GM18520 (cell line): ENCODE data around the gene MEA1.

Source experiments
- ATAC-seq: cut with Tn5 transposase; IDR thresholded peaks from one replicate; pipeline ENCODE4 v1.9.1; 2021; ENCODE audit not compliant: unreplicated experiment

Gene MEA1

DNA sequence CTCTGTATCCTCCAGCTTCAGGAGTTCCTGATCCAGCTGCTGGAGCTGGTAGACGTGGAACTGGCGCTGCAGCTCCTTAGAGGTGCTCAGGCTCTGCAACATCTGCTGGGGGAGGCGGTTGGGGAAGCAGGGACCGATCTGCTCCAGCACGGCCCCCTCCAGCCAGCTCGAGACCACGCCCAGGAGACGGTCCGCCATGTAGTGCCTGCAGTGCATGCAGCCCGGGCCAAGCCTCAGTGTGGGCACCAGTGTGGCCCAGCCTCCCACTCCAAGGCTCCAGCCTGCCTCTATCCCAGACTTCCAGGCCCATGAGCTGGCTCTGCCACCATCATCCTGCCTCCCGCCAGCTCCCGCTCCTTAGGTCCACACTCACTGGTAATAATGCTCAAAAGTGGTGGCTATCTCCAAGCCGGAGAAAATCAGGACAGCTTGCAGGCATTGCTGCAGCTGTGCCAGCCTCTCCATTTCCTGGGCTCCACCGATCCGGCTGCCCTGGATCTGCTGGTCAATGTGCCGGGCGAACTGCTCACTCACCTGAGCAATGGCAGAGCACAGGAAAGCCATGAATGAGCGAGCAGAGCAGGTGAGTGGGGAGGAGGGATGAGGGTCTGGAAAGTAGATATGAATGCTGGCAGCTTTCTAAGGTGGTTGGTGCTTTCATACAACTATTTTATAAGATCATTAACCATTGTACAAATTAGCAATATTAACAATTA is 27.0 kb upstream of the MEA1 start:
- ATAC-seq = no peak

DNA sequence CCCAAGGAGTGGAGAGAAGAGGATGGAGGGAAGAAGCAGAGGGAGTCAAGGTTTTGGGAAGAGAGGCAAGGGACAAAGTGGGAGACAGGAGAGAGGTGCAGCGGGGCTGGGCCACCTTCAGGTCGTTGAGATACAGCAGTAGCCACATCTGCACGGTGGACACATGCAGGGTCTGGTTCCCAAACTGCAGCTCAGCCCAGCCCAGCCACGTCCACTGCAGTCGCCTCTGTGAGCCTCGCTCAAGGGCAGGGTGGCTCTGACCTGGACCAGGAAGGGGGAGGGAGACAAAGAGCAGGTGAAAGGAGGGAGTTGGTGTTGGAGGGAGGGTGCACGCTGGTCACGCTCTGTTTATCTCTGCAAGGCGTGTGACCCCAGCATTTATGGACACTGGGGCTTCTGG is 25.0 kb upstream of the MEA1 start:
- no peak for ATAC-seq

DNA sequence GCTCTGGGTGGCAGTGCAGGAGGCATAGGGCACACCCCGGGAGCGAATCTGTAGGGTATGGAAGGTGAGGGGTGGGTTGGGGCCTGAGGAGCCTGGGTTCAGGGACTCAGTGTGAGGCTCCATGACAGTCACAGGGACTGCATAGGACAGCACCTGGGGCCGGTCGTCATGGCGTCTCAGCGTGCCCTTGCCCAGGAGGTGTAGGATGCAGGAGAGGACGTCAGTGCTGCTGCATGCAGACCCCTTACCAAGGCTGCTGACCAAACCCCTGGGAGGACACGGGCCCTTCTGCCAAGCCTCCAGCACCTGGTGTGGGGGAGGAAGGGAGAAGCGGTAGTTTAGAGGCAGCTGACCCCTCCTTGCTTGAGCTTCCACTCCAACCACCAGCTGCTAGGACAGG is 24.0 kb upstream of the MEA1 start:
- no peak for ATAC-seq

DNA sequence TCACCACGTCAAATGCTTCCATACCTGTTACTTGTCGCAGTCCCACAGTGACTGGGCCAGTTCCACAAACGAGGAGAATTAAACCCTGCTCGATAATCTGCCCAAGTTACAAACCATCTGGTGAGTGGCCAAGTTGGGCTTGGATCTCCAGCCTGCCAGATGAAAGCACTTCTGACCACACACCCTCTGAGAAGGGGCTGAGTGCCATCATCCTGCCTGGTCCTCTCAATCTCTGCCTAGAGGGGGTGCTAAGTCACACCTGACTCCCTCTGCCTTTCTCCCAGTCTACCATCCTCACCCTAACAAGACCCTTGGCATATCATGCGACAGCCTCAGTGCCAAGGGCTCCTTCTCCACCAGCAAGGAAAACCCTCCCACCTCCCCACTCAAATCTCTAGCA is 23.5 kb upstream of the MEA1 start:
- ATAC-seq = no peak

DNA sequence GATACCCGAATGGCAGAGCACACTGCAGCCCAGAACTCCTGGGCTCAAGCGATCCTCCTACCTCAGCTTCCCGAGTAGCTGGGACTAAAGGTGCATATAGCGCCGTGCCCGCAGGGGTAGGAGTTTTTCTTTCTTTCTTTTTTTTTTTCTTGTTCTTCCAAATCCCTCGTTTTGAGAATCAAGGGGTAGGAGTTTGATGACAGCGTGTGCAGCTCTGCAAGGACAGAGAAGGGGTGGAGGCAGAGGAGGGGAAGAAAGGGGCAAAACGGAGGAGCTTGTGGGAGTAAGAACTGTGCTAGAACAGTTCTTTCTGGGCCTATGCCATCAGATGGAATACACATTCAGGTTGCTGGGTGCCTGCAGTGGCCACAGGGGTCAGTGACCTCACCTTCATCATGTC is 23.0 kb upstream of the MEA1 start:
- no peak for ATAC-seq

DNA sequence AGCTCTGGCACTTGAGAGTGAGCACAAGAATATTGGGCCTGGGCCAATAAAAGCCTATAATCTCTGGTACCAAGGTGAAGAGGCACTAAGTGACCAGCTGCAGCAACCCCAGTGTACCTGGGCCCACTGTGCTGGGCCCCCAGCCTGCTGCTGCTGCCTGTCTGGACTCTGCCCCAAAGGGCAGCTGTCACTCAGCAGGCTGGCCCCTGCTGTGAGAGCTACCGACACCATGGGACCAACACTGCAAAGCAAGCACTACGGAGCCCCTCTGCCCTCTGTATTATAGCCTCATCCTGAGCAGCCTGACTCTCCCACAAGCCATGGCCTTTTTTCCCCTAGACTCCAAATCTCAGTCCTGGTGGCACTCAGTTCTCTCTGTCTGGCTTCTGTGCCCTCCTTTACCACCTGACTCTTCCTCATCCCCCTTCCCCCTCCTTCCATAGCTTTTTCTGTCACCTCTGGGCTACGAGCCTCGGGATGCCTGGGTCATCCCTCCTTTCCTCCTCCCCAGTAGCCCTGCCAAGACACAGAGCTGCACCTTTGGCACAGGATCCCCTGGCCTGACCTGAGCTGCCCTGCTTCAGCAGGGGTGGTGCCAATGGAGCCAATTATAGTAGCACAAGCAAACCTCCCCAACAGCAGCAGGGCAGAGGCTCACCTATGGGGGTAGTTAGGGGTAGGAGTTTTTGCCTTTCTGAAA is 21.9 kb upstream of the MEA1 start:
- no peak for ATAC-seq

DNA sequence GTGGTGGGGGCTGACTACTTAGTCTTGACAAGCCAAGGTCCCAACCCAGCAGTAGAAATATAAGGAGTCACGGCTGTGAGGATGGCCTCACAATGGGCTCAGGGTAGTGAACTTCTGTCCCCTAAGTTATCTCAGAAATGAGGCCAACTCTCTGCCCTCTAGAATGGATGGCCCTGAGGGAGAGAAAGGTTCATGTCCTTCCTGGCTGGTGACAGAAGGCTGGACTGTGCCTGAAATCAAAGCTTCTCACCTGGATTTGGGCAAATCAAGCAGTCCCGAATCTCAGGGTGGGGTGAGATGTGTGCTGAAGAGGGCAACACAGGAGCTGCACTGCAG is 20.4 kb upstream of the MEA1 start:
- no peak for ATAC-seq

DNA sequence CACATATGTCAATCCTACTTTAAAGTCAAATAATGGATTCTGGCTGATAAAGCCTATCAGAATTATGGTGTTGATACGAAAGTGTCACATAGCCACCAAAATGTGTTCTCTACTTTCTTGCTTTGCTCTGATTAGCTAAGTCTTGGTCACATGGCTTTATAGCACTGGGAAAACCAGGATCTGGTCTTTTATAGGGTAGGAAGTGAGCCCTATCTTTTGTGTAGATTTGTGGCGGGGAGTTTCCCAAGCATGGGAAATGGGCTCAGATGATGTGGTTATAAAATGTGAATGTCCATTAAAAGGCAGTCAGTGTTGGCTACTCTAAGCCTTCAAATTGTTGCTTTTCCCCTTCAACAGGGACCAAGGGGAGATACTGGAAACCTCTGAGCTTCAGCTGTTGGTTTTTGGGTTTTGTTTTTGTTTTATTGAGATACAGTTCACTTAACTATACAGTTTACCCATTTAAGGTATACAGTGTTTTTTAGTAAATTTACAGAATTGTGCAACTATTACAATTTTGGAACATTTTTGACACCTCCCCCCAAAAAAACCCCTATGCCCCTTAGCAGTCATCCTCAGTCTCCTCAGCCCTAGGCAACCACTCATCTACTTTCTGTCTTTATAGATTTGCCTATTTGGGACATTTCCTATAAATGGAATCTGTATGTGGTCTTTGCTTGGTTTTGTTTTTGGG is 19.9 kb upstream of the MEA1 start:
- no peak for ATAC-seq

DNA sequence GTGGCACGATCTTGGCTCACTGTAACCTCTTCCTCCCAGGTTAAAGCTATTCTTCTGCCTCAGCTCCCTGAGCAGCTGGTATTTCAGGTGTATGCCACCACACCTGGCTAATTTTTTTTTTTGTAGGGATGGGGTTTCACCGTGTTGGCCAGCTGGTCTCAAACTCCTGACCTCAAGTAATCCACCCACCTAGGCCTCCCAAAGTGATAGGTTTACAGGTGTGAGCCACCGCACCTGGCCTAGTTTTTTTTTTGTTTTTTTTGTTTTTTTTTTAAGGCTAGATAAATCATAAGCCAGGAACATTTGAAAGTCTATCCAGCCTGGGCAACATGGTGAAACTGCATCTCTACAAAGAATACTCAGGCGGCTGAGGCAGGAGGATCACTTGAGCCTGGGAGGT is 18.6 kb upstream of the MEA1 start:
- ATAC-seq = no peak

DNA sequence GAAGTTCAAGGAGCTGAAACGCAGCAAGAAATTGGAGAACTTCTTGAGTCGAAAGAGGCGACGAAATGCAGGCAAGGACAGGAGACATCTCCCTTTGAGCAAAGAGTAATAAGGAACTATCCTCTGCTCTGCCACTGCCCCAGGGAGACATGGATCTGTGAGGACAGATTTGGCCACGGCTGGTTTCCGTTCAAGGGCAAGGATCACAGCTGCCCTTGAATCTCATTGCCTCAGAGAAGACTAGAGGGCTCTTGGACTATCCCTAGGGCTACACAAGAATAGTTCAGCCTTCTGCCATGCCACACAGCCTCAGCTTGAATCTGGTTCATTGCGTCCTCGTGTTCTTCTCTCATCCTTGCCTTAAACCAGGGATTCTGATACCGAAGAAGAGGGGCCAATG is 15.4 kb upstream of the MEA1 start:
- no peak for ATAC-seq

DNA sequence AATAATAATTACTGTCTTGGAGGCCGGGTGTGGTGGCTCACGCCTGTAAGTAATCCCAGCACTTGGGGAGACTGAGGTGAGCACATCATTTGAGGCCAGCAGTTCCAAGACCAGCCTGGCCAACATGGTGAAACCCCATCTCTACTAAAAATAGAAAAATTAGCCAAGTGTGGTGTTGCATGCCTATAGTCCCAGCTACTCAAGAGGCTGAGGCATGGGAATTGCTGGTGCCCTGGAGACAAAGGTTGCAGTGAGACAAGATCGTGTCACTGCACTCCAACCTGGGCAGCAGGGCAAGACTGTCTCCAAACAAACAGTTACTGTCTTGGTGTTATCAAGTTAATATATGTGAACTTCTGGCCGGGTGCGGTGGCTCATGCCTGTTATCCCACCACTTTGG is 12.6 kb upstream of the MEA1 start:
- no peak for ATAC-seq

DNA sequence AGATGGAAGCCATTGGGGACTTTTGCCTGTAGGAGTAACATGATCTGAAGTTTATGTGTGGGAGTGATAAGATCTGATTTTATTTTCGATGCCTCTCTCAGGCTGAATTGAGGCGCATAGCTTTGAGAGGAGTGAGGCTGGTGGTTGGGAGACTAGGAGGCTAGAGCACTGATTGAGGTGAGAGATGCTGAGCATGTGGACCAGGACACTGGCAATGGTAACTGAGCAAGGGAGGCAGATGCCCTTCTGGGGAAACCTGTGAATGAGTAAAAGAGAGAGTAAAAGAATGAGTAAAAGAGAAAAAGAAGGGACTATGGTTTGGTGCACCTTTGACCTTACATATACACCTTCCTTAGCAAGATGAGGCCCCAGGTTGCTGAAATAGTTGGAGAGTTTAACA is 10.7 kb upstream of the MEA1 start:
- ATAC-seq = no peak

DNA sequence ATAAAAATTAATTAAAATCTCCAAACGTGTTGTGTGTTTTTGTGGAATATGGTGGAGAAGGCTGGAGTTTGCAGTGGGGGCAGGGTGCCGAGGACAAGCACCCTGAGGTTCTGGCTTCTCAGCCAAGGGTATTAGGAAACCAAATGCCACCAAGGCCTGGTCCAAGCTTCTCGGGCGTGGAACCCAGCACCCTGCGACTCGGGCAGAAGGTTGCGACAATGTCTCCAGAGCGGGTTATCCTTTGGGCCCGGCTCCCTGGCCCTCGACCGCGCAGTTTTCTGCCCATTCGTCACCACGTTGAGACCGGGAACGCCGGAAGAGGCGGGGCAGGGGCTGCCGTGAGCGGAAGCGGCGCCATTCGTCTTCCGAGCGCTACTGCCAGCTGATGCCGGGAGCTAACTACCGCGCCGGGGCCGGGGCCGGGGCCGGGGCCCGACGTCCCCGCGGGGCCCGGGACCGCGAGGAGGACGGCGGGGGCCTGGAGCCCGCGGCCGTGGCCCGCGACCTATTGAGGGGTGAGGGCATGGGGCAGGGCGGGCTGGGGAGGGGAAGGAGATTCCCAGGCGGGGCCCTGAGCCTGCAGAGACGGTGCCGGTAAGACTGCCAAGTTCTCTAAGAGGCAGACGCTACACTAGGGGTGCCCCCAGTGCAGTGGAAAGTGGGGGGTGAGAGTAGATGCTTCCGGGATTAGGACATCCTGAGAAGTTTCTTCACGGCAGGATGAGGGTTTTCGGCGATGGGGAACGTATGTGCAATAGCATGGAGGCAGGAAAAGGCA is 7.7 kb upstream of the MEA1 start, which contains the start of gene RRP36:
TSS of gene RRP36 (plus strand) at position 354 of the 778 bp plus-strand sequence. CDS start at position 386, 32 bp downstream.
- ATAC-seq = no peak

DNA sequence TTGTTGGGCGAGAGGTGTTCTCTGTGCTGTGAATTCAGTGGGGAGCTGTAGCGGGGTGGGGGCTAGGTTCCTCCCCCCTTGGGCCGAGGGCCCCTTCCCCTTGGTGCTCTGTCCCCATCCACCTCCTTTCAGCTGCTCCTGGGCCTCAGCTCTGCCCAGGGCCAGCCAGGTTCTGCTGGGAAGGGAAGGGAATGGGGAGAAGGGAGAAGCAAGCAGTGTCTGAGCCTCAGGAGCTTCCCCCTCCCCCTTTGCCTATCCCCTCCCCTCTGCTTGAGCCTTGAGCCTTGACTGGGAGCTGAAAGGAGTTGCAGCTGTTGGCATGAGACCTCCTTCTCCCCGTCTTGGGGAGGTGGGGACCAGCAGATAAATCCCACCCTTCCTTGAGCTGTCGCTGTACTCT is 7.1 kb upstream of the MEA1 start:
- ATAC-seq = no peak

DNA sequence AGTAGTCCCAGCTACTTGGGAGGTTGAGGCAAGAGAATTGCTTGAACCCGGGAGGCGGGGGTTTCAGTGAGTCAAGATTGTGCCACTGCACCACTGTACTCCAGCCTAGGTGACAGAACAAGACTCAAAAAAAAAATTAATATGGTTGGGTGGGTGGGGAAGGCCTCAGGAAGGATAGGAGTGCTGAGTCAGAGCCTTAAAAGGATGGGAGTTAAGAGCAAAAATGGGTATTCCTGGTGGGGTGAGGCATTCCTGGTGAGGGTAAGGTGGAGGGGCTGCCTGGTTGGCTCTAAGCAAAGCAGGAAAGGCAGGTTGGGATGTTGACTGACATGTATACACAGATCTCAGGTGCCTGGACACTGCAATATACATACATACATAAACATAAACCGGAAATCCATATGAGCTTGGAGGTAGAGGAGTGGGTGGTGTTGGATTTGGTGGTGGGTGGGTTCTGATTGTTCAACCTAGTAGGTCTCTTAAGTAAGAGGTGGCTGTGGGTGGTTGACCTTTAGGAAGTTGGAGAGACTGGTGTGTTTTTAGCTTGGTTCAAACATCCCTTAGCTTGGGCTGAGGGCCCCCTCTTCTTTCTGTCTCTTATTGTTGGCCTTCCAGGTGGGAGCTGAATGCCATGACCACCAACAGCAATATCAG is 6.4 kb upstream of the MEA1 start:
- no peak for ATAC-seq

DNA sequence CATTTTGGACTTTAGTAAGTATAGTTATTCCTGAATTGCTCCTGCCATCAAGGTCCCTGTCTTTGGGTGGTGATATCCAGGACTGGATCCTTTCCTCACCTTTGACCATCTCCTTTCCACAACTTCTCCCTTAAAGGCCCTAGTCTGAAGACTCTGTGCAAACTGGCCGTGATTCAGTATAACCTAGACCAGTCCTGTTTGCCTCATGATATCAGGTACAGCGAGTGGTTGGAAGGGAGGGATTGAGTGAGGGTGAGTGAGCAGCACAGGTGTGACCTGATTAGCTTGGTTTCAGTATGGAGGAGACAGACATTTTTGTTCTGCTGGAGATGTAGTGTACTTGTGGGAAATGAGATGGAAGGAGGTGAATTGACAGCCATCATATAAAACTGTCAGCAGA is 5.4 kb upstream of the MEA1 start:
- no peak for ATAC-seq

DNA sequence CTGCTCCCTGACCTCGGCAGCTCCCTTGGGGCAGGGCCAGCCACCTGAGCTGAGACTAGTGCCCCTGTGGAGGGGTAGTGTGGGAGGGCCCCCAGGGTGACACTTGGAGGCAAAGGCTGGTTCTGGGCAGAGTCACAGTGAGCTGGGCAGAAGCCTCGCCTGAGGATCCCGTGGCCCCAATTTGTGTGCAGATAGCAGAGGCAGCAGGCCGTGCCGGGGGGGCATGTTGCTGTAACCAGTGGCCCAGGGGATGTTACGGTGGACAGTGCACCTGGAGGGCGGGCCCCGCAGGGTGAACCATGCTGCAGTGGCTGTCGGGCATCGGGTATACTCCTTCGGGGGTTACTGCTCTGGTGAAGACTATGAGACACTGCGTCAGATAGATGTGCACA is 3.2 kb upstream of the MEA1 start:
- no peak for ATAC-seq

DNA sequence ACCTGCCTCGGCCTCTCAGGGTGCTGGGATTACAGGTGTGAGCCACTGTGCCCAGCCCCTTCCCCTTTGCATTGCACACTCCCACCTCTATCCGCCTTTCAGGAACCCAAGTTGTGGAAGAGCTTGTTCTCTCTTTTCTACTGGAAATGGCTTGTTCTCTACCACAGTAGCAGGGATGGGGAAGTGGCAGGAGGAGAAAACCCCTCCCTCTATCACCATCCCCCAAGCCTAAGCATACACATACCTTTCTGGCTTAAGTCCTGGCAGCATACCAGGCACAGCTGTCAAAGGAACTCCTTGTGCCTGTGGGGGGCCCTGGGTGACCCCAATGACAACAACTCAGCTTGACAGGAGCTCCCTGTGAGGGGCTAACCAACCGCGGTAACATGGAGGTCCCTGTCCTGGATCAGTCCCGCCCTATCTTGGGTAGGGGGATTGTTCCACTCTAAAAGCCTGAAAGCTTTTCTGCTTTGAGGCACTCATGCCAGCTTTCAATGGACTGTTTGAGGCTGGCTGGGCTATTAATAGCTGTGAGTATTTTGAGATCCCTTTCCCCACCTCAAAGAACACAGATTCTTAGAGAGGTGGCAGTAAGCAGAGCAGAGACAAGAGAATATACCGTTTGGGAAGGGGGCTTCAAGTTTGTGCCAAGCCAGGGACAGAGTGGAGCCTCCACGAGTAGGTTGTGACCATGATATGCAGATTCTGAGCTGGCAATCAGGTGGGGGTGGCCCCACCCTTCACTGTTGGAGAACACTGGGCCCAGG is 2.6 kb upstream of the MEA1 start:
- ATAC-seq = no peak

DNA sequence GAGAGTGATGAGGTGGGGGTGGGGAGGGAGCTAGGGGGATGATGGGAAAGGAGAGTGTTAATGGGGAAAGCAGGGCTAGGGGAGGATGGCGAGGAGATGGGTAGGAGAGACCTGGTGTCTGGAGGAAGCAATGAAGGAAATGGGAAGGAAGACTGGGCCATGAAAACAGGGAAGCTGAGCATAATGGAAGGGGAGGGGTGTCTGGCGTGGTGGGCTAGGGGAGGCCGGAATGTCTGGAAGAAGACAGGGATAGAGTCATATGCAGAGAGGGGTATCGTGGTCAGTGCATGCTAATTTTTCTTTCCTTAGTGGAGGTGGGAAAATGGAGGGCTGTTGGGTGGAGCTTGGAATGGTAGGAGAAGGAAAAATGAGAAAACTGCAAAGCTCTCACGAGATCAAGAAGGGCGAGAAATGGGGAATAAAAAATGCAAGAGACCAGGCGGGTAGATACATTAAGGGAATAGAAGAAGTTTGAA is 726 bp upstream of the MEA1 start:
- ATAC-seq = no peak
